ENCODE measurements around the gene OSBPL8. TPM values are rescaled to one million over a fixed set of nuclear protein-coding genes. Genes with fewer than 3 reads are reported as not detected.

OSBPL8 gene
- total RNA-seq, 2 experiments from 2014 or later, result 25.0 to 61.3 TPM

- Histone ChIP-seq H3K9me2 (ENCODE audit: insufficient read depth, low read length) (no peaks in the 10 kb centered on the region; the same call in 1 of the 2 replicates), H3K4me3 (ENCODE audit: low read depth, low read length, poor library complexity, severe bottlenecking) (peak overlapping the region; percentile 74), H3K27ac (ENCODE audit: low read depth, low read length, poor library complexity, severe bottlenecking) (peak overlapping the region; percentile 76), H2AFZ (ENCODE audit: low read length) (peak overlapping the region; percentile 89; the same call in 1 of the 2 replicates), H3K4me1 (ENCODE audit: insufficient read depth, low read length, poor library complexity, severe bottlenecking) (peaks cover 16% of the 10 kb centered on the region), H3K79me2 (ENCODE audit: insufficient read depth, low read depth, low read length) (peaks cover 8% of the 10 kb centered on the region; the same call in 1 of the 2 replicates), H3K36me3 (ENCODE audit: insufficient read depth, low read length) (no peaks in the 10 kb centered on the region), H4K20me1 (ENCODE audit: insufficient read depth, low read length) (no peaks in the 10 kb centered on the region), H3K4me2 (ENCODE audit: low read length) (peak overlapping the region; percentile 89), H3K9me3 (ENCODE audit: low read length) (no peaks in the 10 kb centered on the region)
- BruUV-seq (replicated peaks), result no TSS peak
- intact Hi-C loops (cut with micrococcal nuclease; ENCODE audit: unreplicated experiment), result loop anchor here (2.0 to 10.0 kb wide), 4 partner anchors 310 to 865 kb away; partner anchors contain the start of genes GLIPR1 and ZDHHC17
- ChIA-PET POLR2A (interaction anchor here (0.7 to 1.1 kb wide), 4 partner anchors 238 to 714 kb away, joined by 4 to 6 read pairs (median 4); no protein-coding TSS in a partner anchor), CTCF (ENCODE audit: unreplicated experiment) (no interaction called here)
- TF ChIP-seq CTCF (conservative IDR thresholded peaks at IDR 0.05; ENCODE audit: low read length) (peak; percentile 76), EZH2phosphoT487 (IDR thresholded peaks at IDR 0.05; ENCODE audit: borderline replicate concordance, low read depth, low read length) (no peak)
- peak; percentile 63 for DNase-seq (ENCODE audit: low spot score)
Measured at GRCh38 chr12:76346798-76347420, 212.7 kb downstream of the OSBPL8 start.

DNA sequence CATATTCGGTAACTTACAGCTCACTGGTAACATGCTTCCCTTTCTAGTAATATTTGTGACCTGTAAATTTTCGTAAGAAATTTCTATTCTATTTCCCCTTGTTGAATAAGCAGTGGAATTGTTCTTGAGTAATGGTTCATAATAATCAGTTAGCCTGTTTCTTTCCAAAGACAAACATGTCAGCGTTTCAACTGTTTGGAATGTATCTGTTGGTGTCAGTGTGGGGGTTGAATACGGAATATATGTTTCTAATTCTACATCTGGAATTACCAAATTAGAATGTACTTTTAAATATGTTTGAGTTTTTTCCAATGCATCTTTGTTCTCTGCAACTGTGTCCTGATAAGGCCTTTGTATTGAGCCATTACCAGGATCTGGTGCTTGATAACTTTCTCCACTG lies 213.3 kb downstream of the OSBPL8 start:
- no peak overlapping the region for H2AFZ ChIP-seq (ENCODE audit: low read length)
- intact Hi-C loops (cut with micrococcal nuclease; ENCODE audit: unreplicated experiment), result loop anchor here (2.0 to 10.0 kb wide), 4 partner anchors 309 to 864 kb away; partner anchors contain the start of genes GLIPR1 and ZDHHC17
- H3K9me3 ChIP-seq (ENCODE audit: low read length), result no peaks in the 10 kb centered on the region
- POLR2A ChIA-PET, result interaction anchor here (1.4 kb wide), 1 partner anchor 62 kb away, joined by 3 read pairs; no protein-coding TSS in a partner anchor
- CTCF ChIA-PET (ENCODE audit: unreplicated experiment), result no interaction called here
- peaks cover 8% of the 10 kb centered on the region; the same call in 1 of the 2 replicates for H3K79me2 ChIP-seq (ENCODE audit: insufficient read depth, low read depth, low read length)
- no peaks in the 10 kb centered on the region for H3K36me3 ChIP-seq (ENCODE audit: insufficient read depth, low read length)
- no peak overlapping the region for H3K4me3 ChIP-seq (ENCODE audit: low read depth, low read length, poor library complexity, severe bottlenecking)
- TF ChIP-seq CTCF (conservative IDR thresholded peaks at IDR 0.05; ENCODE audit: low read length) (no peak), EZH2phosphoT487 (IDR thresholded peaks at IDR 0.05; ENCODE audit: borderline replicate concordance, low read depth, low read length) (no peak)
- BruUV-seq (replicated peaks), result no TSS peak
- H3K4me1 ChIP-seq (ENCODE audit: insufficient read depth, low read length, poor library complexity, severe bottlenecking), result peaks cover 16% of the 10 kb centered on the region
- no peaks in the 10 kb centered on the region for H4K20me1 ChIP-seq (ENCODE audit: insufficient read depth, low read length)
- no peaks in the 10 kb centered on the region; the same call in 1 of the 2 replicates for H3K9me2 ChIP-seq (ENCODE audit: insufficient read depth, low read length)
- no peak overlapping the region for H3K27ac ChIP-seq (ENCODE audit: low read depth, low read length, poor library complexity, severe bottlenecking)
- H3K4me2 ChIP-seq (ENCODE audit: low read length), result no peak overlapping the region
- DNase-seq (ENCODE audit: low spot score), result no peak

GRCh38 chr12:76345569-76345968 lies 214.0 kb downstream of the OSBPL8 start:
- no peak overlapping the region for H2AFZ ChIP-seq (ENCODE audit: low read length)
- TF ChIP-seq CTCF (conservative IDR thresholded peaks at IDR 0.05; ENCODE audit: low read length) (no peak), EZH2phosphoT487 (IDR thresholded peaks at IDR 0.05; ENCODE audit: borderline replicate concordance, low read depth, low read length) (no peak)
- no TSS peak for BruUV-seq (replicated peaks)
- DNase-seq (ENCODE audit: low spot score), result no peak
- H4K20me1 ChIP-seq (ENCODE audit: insufficient read depth, low read length), result no peaks in the 10 kb centered on the region
- H3K9me2 ChIP-seq (ENCODE audit: insufficient read depth, low read length), result no peaks in the 10 kb centered on the region; the same call in 1 of the 2 replicates
- H3K27ac ChIP-seq (ENCODE audit: low read depth, low read length, poor library complexity, severe bottlenecking), result no peak overlapping the region
- H3K79me2 ChIP-seq (ENCODE audit: insufficient read depth, low read depth, low read length), result peaks cover 8% of the 10 kb centered on the region; the same call in 1 of the 2 replicates
- intact Hi-C loops (cut with micrococcal nuclease; ENCODE audit: unreplicated experiment), result loop anchor here (5.0 to 10.0 kb wide), 3 partner anchors 419 to 863 kb away; partner anchors contain the start of genes GLIPR1 and ZDHHC17
- H3K4me3 ChIP-seq (ENCODE audit: low read depth, low read length, poor library complexity, severe bottlenecking), result no peak overlapping the region
- no peaks in the 10 kb centered on the region for H3K9me3 ChIP-seq (ENCODE audit: low read length)
- H3K36me3 ChIP-seq (ENCODE audit: insufficient read depth, low read length), result no peaks in the 10 kb centered on the region
- CTCF ChIA-PET (ENCODE audit: unreplicated experiment), result no interaction called here
- H3K4me1 ChIP-seq (ENCODE audit: insufficient read depth, low read length, poor library complexity, severe bottlenecking), result peaks cover 17% of the 10 kb centered on the region
- POLR2A ChIA-PET, result interaction anchor here (1.4 kb wide), 1 partner anchor 63 kb away, joined by 3 read pairs; no protein-coding TSS in a partner anchor
- H3K4me2 ChIP-seq (ENCODE audit: low read length), result no peak overlapping the region
